ENCODE data around the gene RBM15. TPM values are rescaled to one million over a fixed set of nuclear protein-coding genes. Genes with fewer than 3 reads are reported as not detected.
A peak's percentile ranks its signal among the peaks of the same experiment; 100 is the strongest.

RBM15 gene
- total RNA-seq, 1 experiment from 2014 or later, result 35.9 TPM

- CTCF ChIA-PET, result interaction anchor here (0.5 to 28.9 kb wide), 58 partner anchors 9 to 1185 kb away, joined by 3 to 1128 read pairs (median 5); partner anchors contain the start of genes KCNC4, LAMTOR5 and RBM15
- no peak overlapping the region for H3K4me3 Mint-ChIP-seq (ENCODE audit: unreplicated experiment)
- TF ChIP-seq, protein P1, sequence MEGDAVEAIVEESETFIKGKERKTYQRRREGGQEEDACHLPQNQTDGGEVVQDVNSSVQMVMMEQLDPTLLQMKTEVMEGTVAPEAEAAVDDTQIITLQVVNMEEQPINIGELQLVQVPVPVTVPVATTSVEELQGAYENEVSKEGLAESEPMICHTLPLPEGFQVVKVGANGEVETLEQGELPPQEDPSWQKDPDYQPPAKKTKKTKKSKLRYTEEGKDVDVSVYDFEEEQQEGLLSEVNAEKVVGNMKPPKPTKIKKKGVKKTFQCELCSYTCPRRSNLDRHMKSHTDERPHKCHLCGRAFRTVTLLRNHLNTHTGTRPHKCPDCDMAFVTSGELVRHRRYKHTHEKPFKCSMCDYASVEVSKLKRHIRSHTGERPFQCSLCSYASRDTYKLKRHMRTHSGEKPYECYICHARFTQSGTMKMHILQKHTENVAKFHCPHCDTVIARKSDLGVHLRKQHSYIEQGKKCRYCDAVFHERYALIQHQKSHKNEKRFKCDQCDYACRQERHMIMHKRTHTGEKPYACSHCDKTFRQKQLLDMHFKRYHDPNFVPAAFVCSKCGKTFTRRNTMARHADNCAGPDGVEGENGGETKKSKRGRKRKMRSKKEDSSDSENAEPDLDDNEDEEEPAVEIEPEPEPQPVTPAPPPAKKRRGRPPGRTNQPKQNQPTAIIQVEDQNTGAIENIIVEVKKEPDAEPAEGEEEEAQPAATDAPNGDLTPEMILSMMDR (IDR thresholded peaks at IDR 0.05; ENCODE audit: unreplicated experiment), result peak; percentile 91
- POLR2A ChIA-PET, result interaction anchor here (0.7 to 3.5 kb wide), 6 partner anchors 24 to 183 kb away, joined by 3 to 33 read pairs (median 4); partner anchors contain the start of gene RBM15
- no peaks in the 10 kb centered on the region for H3K27me3 Mint-ChIP-seq (ENCODE audit: insufficient read depth, unreplicated experiment)
- peaks cover 6% of the 10 kb centered on the region for H3K4me1 Mint-ChIP-seq (ENCODE audit: insufficient read depth, unreplicated experiment)
- peak; percentile 67 for DNase-seq (ENCODE audit: unreplicated experiment)
- BruUV-seq (replicated peaks), result no TSS peak
- intact Hi-C loops (cut with micrococcal nuclease), result loop anchor here (1.0 kb wide), 3 partner anchors 105 to 148 kb away; no protein-coding TSS in a partner anchor
- no peaks in the 10 kb centered on the region for H3K9me3 Mint-ChIP-seq (ENCODE audit: unreplicated experiment)
- no peaks in the 10 kb centered on the region for H3K36me3 Mint-ChIP-seq (ENCODE audit: insufficient read depth, unreplicated experiment)
- no peak overlapping the region for H3K27ac Mint-ChIP-seq (ENCODE audit: low read depth, unreplicated experiment)
These were observed 26.7 kb upstream of the RBM15 start for GRCh38 chr1:110312188-110313121.

DNA sequence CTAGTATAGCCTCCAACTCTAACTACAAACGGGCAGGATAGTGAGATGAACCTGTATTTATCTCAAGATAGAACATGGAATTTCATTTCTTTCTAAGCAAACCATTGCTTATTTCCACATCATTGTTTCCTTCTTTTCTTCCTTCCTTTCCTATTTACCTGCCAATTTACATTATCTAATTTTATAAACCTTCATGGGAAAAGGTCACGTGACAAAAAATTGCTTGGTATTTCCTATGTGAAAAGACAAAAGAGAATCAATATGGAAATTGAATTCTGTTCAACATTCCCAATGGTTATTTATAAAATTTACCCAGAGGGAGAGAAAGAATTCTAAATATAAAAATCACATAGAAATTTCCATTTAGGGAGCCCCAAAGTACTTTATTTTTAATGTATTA is 22.4 kb upstream of the RBM15 start:
- Mint-ChIP-seq H3K4me3 (ENCODE audit: unreplicated experiment) (no peak overlapping the region), H3K27me3 (ENCODE audit: insufficient read depth, unreplicated experiment) (no peaks in the 10 kb centered on the region), H3K27ac (ENCODE audit: low read depth, unreplicated experiment) (no peak overlapping the region), H3K36me3 (ENCODE audit: insufficient read depth, unreplicated experiment) (no peaks in the 10 kb centered on the region), H3K9me3 (ENCODE audit: unreplicated experiment) (no peaks in the 10 kb centered on the region), H3K4me1 (ENCODE audit: insufficient read depth, unreplicated experiment) (no peaks in the 10 kb centered on the region)
- no peak for DNase-seq (ENCODE audit: unreplicated experiment)
- TF ChIP-seq, protein P1 (IDR thresholded peaks at IDR 0.05; ENCODE audit: unreplicated experiment), result no peak
- POLR2A ChIA-PET, result interaction anchor here (4.9 kb wide), 1 partner anchor 21 kb away, joined by 19 read pairs; the partner anchor contains the start of gene RBM15
- CTCF ChIA-PET, result interaction anchor here (1.3 to 28.9 kb wide), 5 partner anchors 9 to 143 kb away, joined by 3 to 1128 read pairs (median 5); partner anchors contain the start of gene KCNC4
- BruUV-seq (replicated peaks), result no TSS peak
- intact Hi-C loops (cut with micrococcal nuclease), result no loop called here

- H3K27me3 Mint-ChIP-seq (ENCODE audit: insufficient read depth, unreplicated experiment), result no peaks in the 10 kb centered on the region
- H3K27ac Mint-ChIP-seq (ENCODE audit: low read depth, unreplicated experiment), result no peak overlapping the region
- DNase-seq (ENCODE audit: unreplicated experiment), result no peak
- TF ChIP-seq, protein P1 (IDR thresholded peaks at IDR 0.05; ENCODE audit: unreplicated experiment), result no peak
- CTCF ChIA-PET, result interaction anchor here (0.6 to 28.9 kb wide), 18 partner anchors 9 to 465 kb away, joined by 3 to 1128 read pairs (median 3); partner anchors contain the start of gene KCNC4
- H3K9me3 Mint-ChIP-seq (ENCODE audit: unreplicated experiment), result no peaks in the 10 kb centered on the region
- no peaks in the 10 kb centered on the region for H3K36me3 Mint-ChIP-seq (ENCODE audit: insufficient read depth, unreplicated experiment)
- no peak overlapping the region for H3K4me3 Mint-ChIP-seq (ENCODE audit: unreplicated experiment)
- POLR2A ChIA-PET, result interaction anchor here (0.6 to 4.9 kb wide), 3 partner anchors 19 to 148 kb away, joined by 3 to 19 read pairs (median 3); partner anchors contain the start of gene RBM15
- intact Hi-C loops (cut with micrococcal nuclease), result no loop called here
- BruUV-seq (replicated peaks), result no TSS peak
- no peaks in the 10 kb centered on the region for H3K4me1 Mint-ChIP-seq (ENCODE audit: insufficient read depth, unreplicated experiment)
These were observed 21.1 kb upstream of the RBM15 start for GRCh38 chr1:110318046-110318445.
